Transverse colon (tissue), 4 donors: ENCODE results near the gene ZNF683. TPM values are rescaled to one million over a fixed set of nuclear protein-coding genes. Genes with fewer than 3 reads are reported as not detected.
"Not testable (repeated sequence)": the region's sequence is repeated elsewhere in the genome, so short reads cannot be mapped to it uniquely, and the experiment has no call there.

Experiments
- DNase-seq: peaks from one replicate; pipeline ENCODE4 v3.0.0-alpha.2; 2019
- H3K27ac ChIP-seq, 4 donors: fragments of 200-600 bp; sonication (generic); 2 replicates each; pipeline ENCODE4 v1.5.1; 2016 to 2018; ENCODE audit warnings: inconsistent platforms in 4 of 4
- H3K27me3 ChIP-seq: fragments of 200-600 bp; sonication (generic); 2 replicates; pipeline ENCODE4 v1.5.1; 2017; ENCODE audit warnings: inconsistent platforms
- H3K36me3 ChIP-seq, 4 donors: fragments of 200-600 bp; sonication (generic); 2 replicates each; pipeline ENCODE4 v1.5.1; 2017 to 2019; ENCODE audit warnings: inconsistent platforms in 4 of 4
- H3K4me1 ChIP-seq, 4 donors: fragments of 200-600 bp; sonication (generic); 2 replicates each; pipeline ENCODE4 v1.5.1; 2017 to 2020; ENCODE audit warnings: inconsistent platforms in 4 of 4
- H3K4me3 ChIP-seq, 4 donors: fragments of 200-600 bp; sonication (generic); 1 replicate in 1 of 4; 2 replicates in 3 of 4; pipeline versions ENCODE4 v1.5.1 to v1.6.1; 2017 to 2019; ENCODE audit warnings: inconsistent platforms in 4 of 4
- H3K9me3 ChIP-seq, 2 donors: fragments of 200-600 bp; sonication (generic); 2 replicates each; pipeline ENCODE4 v1.5.1; 2017 to 2019; ENCODE audit warnings: inconsistent platforms in 2 of 2
- CTCF ChIP-seq, 5 experiments: fragments of 200-600 bp in 3 of 5; fragments of 450-650 bp in 2 of 5; sonication (generic) in 3 of 5; IDR thresholded peaks; 1 replicate in 2 of 5; 2 replicates in 3 of 5; pipeline ENCODE4 v1.5.1; 2016 to 2017; ENCODE audit warnings: antibody characterized with exemption in 5 of 5, inconsistent platforms in 3 of 5, mild to moderate bottlenecking in 2 of 5, moderate library complexity in 1 of 5
- EP300 ChIP-seq: sonication (generic); formaldehyde crosslinking; IDR thresholded peaks from one replicate; pipeline ENCODE4 v1.6.1; 2017; ENCODE audit warnings: antibody characterized with exemption, low read depth
- POLR2A ChIP-seq: fragments of 450-650 bp; IDR thresholded peaks from one replicate; pipeline ENCODE4 v1.6.1; 2016; ENCODE audit warnings: antibody characterized with exemption, mild to moderate bottlenecking, moderate library complexity
- POLR2AphosphoS5 ChIP-seq, 3 donors: sonication (generic); formaldehyde crosslinking; IDR thresholded peaks; one replicate each; pipeline ENCODE4 v1.6.1; 2016; ENCODE audit warnings: antibody characterized with exemption in 3 of 3
- WGBS, 2 donors: methylation state at CpG; one replicate each; pipeline ENCODE4 v1.1.5; 2018; ENCODE audit warnings: low coverage in 1 of 2; 5-methylcytosine and 5-hydroxymethylcytosine counted together
- in situ Hi-C, 4 donors: fragments of 200-750 bp; cut with MboI; loops; one replicate each; pipeline versions ENCODE4 v1.15.0 to v1.15.1; 2017; ENCODE audit warnings: low sequenced_read_pairs in 3 of 4, low pct_ligation_motif_present in 1 of 4, low pct_unique_long_range_greater_than_20kb in 1 of 4
- intact Hi-C: fragments of 100-400 bp; cut with DNase I; formaldehyde crosslinking; loops from one replicate; pipeline ENCODE4 v1.15.1; 2023; ENCODE audit warnings: low total_unique reads
- total RNA-seq, 4 donors: library from RNA; depleted of rRNA; stranded (reverse); fragments of >200 nt; gene quantifications; one replicate each; pipeline ENCODE4 v1.1.0, GENCODE V29; 2016

ZNF683 gene
- total RNA-seq, 4 donors from 2014 or later, result not detected

- WGBS, 2 donors, result 33 to 41% methylated on average over 3 to 5 of the region's 5 CpGs
- TF ChIP-seq EP300 (no peak), POLR2AphosphoS5 (IDR thresholded peaks at IDR 0.05) (no peak), POLR2A (no peak), CTCF (IDR thresholded peaks at IDR 0.05) (no peak)
- in situ Hi-C loops, result no loop called here
- DNase-seq, result peak; percentile 35
- no peaks in the 10 kb centered on the region for H3K36me3 ChIP-seq
- no peak overlapping the region for H3K4me3 ChIP-seq
- H3K4me1 ChIP-seq, result peaks cover 0 to 6% (median 3%) of the 10 kb centered on the region in 4 donors
- H3K9me3 ChIP-seq, result no peaks in the 10 kb centered on the region
- intact Hi-C loops, result no loop called here
- no peak overlapping the region for H3K27ac ChIP-seq
- H3K27me3 ChIP-seq, result no peaks in the 10 kb centered on the region
Observed at GRCh38 chr1:26378088-26378878, 5.7 kb upstream of the ZNF683 start.

DNA sequence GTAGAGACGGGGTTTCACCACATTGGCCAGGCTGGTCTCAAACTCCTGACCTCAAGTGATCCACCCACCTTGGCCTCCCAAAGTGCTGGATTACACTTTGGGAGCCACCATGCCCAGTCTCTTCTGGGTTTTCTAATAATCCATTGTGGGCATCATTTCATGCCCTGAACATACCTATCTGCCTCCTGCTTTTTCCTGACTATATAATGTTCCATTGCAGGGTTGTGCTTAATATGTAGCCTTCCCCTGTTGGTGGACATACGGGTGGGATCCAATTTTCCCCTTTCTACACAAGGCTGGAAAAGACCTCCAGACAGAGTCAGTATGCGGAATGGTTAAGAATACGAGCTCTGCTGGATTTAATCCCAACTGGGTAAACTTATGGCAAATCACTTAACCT lies 3.5 kb upstream of the ZNF683 start:
- no peak for DNase-seq
- Histone ChIP-seq H3K4me3 (no peak overlapping the region), H3K9me3 (no peaks in the 10 kb centered on the region), H3K27ac (no peak overlapping the region), H3K4me1 (peaks cover 0 to 6% (median 3%) of the 10 kb centered on the region in 4 donors), H3K27me3 (no peaks in the 10 kb centered on the region), H3K36me3 (no peaks in the 10 kb centered on the region)
- intact Hi-C loops (no loop called here), in situ Hi-C loops (no loop called here)
- WGBS, 2 donors, result 94% methylated on average over 4 of the region's 4 CpGs; no CpG with 5 or more reads in 1 of the 2 donors
- no peak for TF ChIP-seq CTCF (IDR thresholded peaks at IDR 0.05)
- no peak for TF ChIP-seq POLR2A
- TF ChIP-seq EP300, result no peak
- no peak for TF ChIP-seq POLR2AphosphoS5 (IDR thresholded peaks at IDR 0.05)

- intact Hi-C loops, result no loop called here
- WGBS, 2 donors, result 40 to 58% methylated on average over 1 to 6 of the region's 6 CpGs
- Histone ChIP-seq H3K9me3 (no peaks in the 10 kb centered on the region), H3K27me3 (no peaks in the 10 kb centered on the region), H3K27ac (no peak overlapping the region), H3K36me3 (no peaks in the 10 kb centered on the region), H3K4me1 (peaks cover 0 to 6% (median 3%) of the 10 kb centered on the region in 4 donors), H3K4me3 (no peak overlapping the region)
- TF ChIP-seq POLR2AphosphoS5 (IDR thresholded peaks at IDR 0.05), result no peak
- TF ChIP-seq EP300, result no peak
- TF ChIP-seq POLR2A, result no peak
- in situ Hi-C loops, result no loop called here
- DNase-seq, result no peak
Observed at GRCh38 chr1:26375081-26375480, 2.5 kb upstream of the ZNF683 start.

GRCh38 chr1:26374361-26374760 lies 1.8 kb upstream of the ZNF683 start:
- DNase-seq, intact Hi-C loops, H3K27ac ChIP-seq, H3K9me3 ChIP-seq, H3K4me1 ChIP-seq, in situ Hi-C loops, H3K27me3 ChIP-seq, H3K36me3 ChIP-seq, H3K4me3 ChIP-seq: not testable (repeated sequence)
- 57% methylated on average over 2 of the region's 2 CpGs; no CpG with 5 or more reads in 1 of the 2 donors for WGBS, 2 donors

DNA sequence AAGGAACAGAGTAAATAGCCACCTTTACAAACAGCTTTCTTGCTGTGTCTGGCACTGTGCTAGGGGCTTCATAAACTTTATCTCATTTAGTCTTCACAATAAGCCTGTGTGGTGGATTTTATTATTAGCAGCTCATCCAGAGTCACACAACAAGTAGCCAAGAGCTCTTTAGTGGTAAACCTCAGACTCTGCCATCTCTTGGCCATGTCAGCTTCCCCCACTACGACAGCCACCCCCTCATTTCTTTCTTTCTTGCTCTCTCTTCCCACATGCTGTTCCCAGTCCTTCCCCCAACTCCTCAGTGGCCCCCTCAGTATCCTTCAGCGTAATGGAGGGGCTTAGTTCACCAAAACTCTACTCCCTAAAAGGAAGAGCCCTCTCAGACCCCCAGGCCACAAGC lies 1.2 kb upstream of the ZNF683 start:
- TF ChIP-seq POLR2AphosphoS5 (IDR thresholded peaks at IDR 0.05) (no peak), POLR2A (no peak), CTCF (IDR thresholded peaks at IDR 0.05) (no peak), EP300 (no peak)
- no peak overlapping the region for H3K4me3 ChIP-seq
- no peaks in the 10 kb centered on the region for H3K27me3 ChIP-seq
- no peak for DNase-seq
- H3K27ac ChIP-seq, result no peak overlapping the region
- in situ Hi-C loops (no loop called here), intact Hi-C loops (no loop called here)
- H3K4me1 ChIP-seq, result peaks cover 0 to 6% (median 3%) of the 10 kb centered on the region in 4 donors
- 43 to 48% methylated on average over 2 of the region's 2 CpGs for WGBS, 2 donors
- no peaks in the 10 kb centered on the region for H3K36me3 ChIP-seq
- no peaks in the 10 kb centered on the region for H3K9me3 ChIP-seq
